ENCODE measurements around the gene TPBGL.

- TF ChIP-seq CTCF (IDR thresholded peaks at IDR 0.05; ENCODE audit: insufficient read depth, low read depth, low read length) (no peak), EZH2 (IDR thresholded peaks at IDR 0.05; ENCODE audit: insufficient read depth, low read length) (no peak)
Measured at GRCh38 chr11:75280770-75281468, 40.3 kb downstream of the TPBGL start.

Data from astrocyte (in vitro differentiated cells and primary cell).